Measurements from ENCODE around the gene STAC.
A peak's percentile ranks its signal among the peaks of the same experiment; 100 is the strongest.

Gene STAC, protein sequence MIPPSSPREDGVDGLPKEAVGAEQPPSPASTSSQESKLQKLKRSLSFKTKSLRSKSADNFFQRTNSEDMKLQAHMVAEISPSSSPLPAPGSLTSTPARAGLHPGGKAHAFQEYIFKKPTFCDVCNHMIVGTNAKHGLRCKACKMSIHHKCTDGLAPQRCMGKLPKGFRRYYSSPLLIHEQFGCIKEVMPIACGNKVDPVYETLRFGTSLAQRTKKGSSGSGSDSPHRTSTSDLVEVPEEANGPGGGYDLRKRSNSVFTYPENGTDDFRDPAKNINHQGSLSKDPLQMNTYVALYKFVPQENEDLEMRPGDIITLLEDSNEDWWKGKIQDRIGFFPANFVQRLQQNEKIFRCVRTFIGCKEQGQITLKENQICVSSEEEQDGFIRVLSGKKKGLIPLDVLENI

GRCh38 chr3:36380221-36381031, at the start of gene STAC:
TSS of gene STAC (plus strand) at chr3:36380504. CDS start at chr3:36380644, 140 bp downstream.
- DNase-seq, result peak; percentile 2

DNA sequence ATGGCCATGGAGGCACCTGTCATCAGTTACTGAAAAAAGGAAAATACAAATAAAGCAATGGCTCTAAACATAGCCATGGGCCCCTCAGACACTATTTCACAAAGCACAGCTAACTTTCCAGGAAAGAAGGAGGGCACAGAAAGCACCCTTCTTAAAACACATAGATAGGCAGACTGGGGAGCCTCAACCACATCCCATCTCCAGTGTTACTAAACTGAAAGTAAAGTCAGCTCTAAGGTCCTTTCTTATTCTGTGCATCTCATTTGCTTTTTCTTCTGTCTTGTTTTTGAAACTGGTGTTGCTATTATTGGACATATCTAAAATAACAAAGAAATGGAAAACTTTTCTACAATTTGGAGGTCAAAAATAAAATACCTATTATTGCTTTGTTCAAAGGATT, 48.2 kb upstream of the STAC start:
- DNase-seq, result no peak

GRCh38 chr3:36362216-36362615, 18.1 kb upstream of the STAC start:
- no peak for DNase-seq

GRCh38 chr3:36362973-36363372, 17.3 kb upstream of the STAC start:
- no peak for DNase-seq

DNA sequence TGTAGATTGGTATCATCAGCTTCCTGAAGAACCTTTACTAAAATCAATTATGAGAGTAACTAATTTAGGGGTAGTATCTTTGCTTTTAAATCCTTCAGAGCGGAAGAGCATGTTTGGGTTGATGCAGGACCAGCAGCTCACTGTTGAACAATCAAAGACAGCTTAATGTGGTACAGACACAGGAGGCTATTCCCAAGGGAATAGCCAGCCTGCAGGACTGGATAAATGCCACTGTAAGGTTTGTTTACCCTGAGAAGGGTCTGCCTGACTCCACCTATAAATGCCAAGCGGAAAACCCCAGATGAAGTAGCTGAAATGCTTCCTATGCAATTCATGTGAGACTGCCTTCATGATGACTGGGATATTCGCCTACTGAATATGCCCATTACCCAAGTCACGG, 16.0 kb upstream of the STAC start:
- DNase-seq, result no peak

GRCh38 chr3:36365829-36366228, 14.5 kb upstream of the STAC start:
- DNase-seq, result no peak

DNA sequence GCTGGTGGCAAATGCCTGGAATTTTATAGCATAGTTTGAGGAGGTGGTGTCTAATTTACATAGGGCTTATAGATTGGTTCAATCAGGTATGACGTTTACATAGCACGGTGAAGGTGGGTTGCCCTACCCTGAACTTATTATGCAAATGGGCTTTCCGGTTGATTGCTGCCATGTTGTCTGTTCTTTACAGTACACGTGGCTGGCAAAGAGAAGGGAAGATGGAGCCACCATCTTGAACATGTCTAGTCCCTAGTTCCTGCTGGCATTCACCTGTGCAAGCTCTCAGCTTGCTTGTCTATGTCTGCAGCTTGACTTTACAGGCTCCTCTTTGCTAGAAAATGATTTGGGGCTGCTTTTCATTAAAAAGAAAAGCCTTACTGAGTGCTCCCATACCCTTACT, 14.0 kb upstream of the STAC start:
- no peak for DNase-seq

DNA sequence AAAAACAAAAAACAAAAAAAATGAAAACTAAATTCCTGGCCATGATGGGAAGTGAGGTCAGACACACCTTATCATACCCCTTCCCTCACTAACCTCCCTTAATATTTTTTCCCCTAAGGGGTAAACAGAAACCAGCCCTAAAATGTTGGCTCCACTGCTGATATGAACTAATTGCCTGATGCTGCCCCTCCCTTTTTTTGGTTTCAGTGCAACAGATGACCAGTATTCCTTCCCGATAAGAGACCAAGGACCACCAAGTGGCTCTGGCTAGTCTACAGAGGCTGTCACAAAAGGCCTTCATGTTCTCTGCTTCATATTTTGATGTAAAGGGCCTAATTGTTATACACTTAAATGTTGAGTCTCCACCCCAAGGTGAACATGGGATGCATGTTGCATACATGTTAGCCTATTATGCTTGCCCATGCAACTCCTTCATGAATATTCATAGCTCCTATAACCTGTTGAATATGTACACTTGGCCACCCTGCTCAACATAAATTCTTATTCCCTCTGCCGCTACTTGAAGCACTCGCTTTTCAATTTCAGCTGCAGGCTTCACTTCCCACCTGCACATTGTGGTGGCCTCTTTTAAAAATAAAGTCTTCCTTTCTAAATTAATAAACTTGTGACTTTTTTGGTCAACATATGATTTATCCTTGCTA, 12.3 kb upstream of the STAC start:
- no peak for DNase-seq

DNA sequence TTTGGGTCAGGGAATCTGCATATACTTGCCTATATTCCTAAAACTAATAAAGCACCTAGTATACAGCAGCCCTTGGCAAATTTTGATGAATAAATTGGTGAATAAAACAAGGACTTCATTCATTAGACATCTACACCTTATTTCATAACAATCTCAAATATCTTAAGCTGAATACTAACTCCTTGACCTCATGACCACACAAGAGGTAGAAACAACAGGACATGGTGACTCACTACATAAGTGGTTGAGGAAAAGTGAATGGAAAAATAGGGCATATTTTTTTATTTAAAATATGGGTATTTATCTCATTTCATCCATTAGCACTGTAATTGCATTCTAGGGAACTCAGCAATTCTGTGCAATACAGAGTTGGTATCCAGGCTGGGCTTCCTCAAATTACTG, 7.8 kb upstream of the STAC start:
- DNase-seq, result no peak

GRCh38 chr3:36373084-36373483, 7.2 kb upstream of the STAC start:
- DNase-seq, result no peak

- DNase-seq, result no peak
Observed at GRCh38 chr3:36373666-36374065, 6.6 kb upstream of the STAC start.

DNA sequence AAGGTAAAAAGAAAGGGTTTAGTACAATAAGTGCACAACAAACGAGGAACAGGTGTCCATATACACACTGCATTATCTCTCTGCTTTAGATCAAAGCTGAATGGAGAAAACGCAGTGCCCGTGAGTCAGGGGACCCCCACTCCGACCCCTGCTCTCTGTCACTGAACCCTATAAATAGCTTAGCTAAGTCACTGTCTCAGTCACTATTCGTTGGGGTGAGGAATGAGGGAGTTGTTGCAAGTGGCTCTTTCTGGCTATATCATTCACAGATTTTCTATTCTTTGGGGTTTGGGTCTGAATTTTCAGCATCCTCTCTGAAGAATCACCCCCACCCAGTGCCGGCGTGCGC, 458 bp upstream of the STAC start:
- no peak for DNase-seq

- DNase-seq, result no peak
Observed at GRCh38 chr3:36381311-36381956, 1.1 kb downstream of the STAC start.

- DNase-seq, result no peak
Observed at GRCh38 chr3:36393563-36393962, 13.3 kb downstream of the STAC start.

GRCh38 chr3:36394176-36394575, 13.9 kb downstream of the STAC start:
- no peak for DNase-seq

DNA sequence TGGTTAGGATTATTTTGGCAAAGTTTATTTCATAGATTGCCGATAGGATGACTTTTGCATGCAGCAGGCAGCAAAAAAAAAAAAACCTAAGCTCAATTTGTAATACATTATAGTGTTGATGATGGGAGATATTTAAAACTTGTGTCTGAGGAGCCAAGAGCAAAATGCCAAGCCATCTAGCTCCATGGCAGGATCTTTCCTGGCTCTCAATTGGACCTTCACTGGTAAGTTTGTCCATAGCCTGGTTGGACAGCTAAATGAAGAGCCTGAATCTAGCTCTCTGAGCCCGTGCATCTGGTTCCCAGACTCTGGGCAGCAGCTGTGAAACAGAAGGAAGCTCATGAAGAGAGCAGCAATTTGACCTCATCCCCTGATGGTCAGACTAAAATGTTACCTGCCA, 17.5 kb downstream of the STAC start:
- no peak for DNase-seq

- DNase-seq, result no peak
Observed at GRCh38 chr3:36399933-36400332, 19.6 kb downstream of the STAC start.

- DNase-seq, result no peak
Observed at GRCh38 chr3:36401056-36401455, 20.8 kb downstream of the STAC start.

- DNase-seq, result no peak
Observed at GRCh38 chr3:36403661-36404060, 23.4 kb downstream of the STAC start.

DNA sequence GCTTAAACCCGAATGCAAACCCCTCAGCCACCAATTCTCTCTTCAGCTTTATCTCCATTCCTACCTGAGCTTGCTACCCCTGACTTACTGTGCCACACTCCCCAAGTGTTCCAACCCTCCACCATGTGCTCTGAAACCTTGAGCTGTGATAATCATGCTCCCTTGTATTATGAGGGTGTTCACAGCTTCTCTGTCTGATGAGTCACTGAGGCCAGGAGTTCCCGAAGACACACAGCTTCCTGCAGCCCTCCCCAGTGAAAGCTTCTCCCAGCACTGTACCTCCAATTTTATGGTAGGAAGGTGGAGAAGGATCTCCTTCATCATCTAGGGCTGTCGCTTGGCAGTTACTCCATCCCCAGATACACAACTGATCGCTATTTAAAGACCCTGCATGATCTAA, 24.9 kb downstream of the STAC start:
- no peak for DNase-seq

DNA sequence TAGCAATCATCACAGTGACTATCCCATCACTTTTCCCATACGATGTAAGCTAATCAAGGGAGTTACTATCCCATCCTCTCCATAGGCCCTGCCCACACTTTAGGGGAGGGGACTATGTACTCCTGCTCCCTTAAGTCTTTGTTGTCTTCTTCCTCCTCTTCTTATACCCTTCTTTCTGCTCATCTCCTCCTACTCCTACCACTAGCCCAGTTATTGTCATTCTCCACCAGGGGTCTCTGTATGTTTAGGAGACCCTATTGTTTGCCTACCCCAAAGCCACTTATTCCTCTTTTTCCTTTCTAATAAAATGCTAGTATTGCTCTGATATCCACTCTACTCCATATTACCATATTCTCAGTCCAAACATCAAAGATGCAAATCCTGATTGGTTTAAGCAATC, 27.8 kb downstream of the STAC start:
- no peak for DNase-seq

DNA sequence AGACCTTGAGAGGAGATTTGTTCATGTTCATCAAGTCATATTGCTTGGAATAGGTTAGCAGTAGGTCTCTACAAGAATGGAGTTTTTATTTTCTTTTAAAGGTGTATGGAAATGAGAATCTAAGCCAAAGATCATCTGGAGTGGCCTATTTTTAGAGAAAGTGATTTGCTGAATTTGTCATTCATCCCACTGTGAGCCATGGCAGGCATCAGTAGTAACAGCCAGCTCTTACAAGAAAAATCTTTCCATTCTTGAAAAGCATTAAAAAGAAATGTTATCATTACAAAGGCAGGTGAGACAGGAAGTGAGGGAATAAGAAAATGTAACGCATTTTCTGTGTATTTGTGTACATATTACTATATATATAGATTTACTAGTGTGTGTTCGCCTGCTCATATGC, 29.6 kb downstream of the STAC start:
- DNase-seq, result no peak

DNA sequence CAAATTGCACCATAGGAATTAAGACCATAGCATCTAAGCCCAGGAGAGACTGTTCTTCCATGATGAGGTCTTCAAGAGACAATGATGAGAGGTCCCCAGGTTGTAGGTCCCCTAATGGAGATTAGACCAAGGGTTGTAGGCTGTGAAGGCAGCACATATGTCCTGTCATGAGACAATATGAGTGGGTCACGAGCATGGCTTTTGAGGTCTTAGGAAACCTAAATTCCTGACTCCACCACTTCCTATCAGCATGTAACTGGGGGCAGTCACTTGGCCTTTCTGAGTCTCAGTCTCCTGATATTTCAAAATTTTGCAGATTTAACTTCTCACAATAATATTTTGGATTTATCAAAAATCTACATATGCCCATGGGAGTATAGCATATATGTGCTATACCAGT, 31.3 kb downstream of the STAC start:
- no peak for DNase-seq
